ENCODE results near the gene ZNF100. TPM values are rescaled to one million over a fixed set of nuclear protein-coding genes. Genes with fewer than 3 reads are reported as not detected.

The ZNF100 gene
- 0.94 and 2.6 TPM in 2 replicates for total RNA-seq (ENCODE audit: low replicate concordance)

GRCh38 chr19:21767065-21767800, at the start of gene ZNF100:
Gene ZNF100 (minus strand): TSS chr19:21767579. CDS start chr19:21767429, 150 bp downstream.

Other genes with a start within 250 kb of the ZNF100 start
- 2.3 and 2.9 TPM in 2 replicates for gene ZNF43, start 68.6 kb upstream of the ZNF100 start, total RNA-seq (ENCODE audit: low replicate concordance)
- gene ZNF208, start 243.4 kb upstream of the ZNF100 start, total RNA-seq (ENCODE audit: low replicate concordance) = 1.4 and 2.1 TPM in 2 replicates